HCT116 (cell line): ENCODE measurements around the gene FHIT. TPM values are rescaled to one million over a fixed set of nuclear protein-coding genes. Genes with fewer than 3 reads are reported as not detected.

Experiments
- ATAC-seq: fragments of 200-7000 bp; cut with Tn5 transposase; 2 replicates; pipeline ENCODE4 v1.9.1; 2020; ENCODE audit warnings: mild to moderate bottlenecking, moderate library complexity
- BruUV-seq: library from RNA; stranded (reverse); fragments of 400-500 nt; replicated peaks from 2 replicates; lab custom pipeline; 2021; lab: Mats Ljungman, UMichigan
- CTCF ChIA-PET: fragments of 300-600 bp; sonication (Branson Sonifier 250); formaldehyde crosslinking; loops from one replicate; lab custom pipeline; 2021; ENCODE audit warnings: antibody characterized with exemption; lab: Charles Lee
- POLR2A ChIA-PET: fragments of 300-600, 350-600 bp; sonication (Branson Sonifier 250); formaldehyde crosslinking; loops from one replicate; lab custom pipeline; 2021; ENCODE audit warnings: antibody characterized with exemption; lab: Charles Lee
- RAD21 ChIA-PET, 2 experiments: fragments of 300-600 bp; sonication (Branson Sonifier 250); formaldehyde crosslinking; loops; one replicate each; lab custom pipeline; 2023; ENCODE audit warnings: low total read pairs in 2 of 2; ENCODE audit not compliant: uncharacterized antibody in 2 of 2, unreplicated experiment in 2 of 2, low non-redundant PET in 1 of 2; lab: Charles Lee
- DNase-seq: peaks from one replicate; pipeline ENCODE4 v3.0.0-alpha.2; 2010; ENCODE audit warnings: low read depth, low spot score
- H2AFZ ChIP-seq: fragments of 200-600 bp; shearing (Covaris generic), sonication (generic); 2 replicates; pipeline ENCODE4 v1.6.1; 2017; ENCODE audit warnings: low read depth, mixed run types, mixed read lengths, antibody characterized with exemption, low read length; ENCODE audit not compliant: poor library complexity, severe bottlenecking
- H3K27ac ChIP-seq: 2 replicates; pipeline ENCODE4 v1.5.1; 2012; ENCODE audit warnings: low read depth, low read length
- H3K27me3 ChIP-seq: fragments of 200-600 bp; sonication (generic); 2 replicates; pipeline ENCODE4 v1.6.1; 2016; ENCODE audit warnings: mixed run types, low read length, mixed read lengths; ENCODE audit not compliant: insufficient read depth
- H3K36me3 ChIP-seq, 2 experiments: fragments of 200-500 bp in 1 of 2; fragments of 200-600 bp in 1 of 2; sonication (Bioruptor generic) in 1 of 2; sonication (generic) in 1 of 2; 2 replicates each; pipeline versions ENCODE4 v1.5.1 to v1.6.1; 2014 to 2016; ENCODE audit warnings: low read length in 2 of 2, inconsistent platforms in 1 of 2, mixed read lengths in 1 of 2, mixed run types in 1 of 2; ENCODE audit not compliant: insufficient read depth in 2 of 2, control insufficient read depth in 1 of 2
- H3K4me1 ChIP-seq, 2 experiments: fragments of 200-600 bp in 1 of 2; sonication (generic) in 1 of 2; 2 replicates each; pipeline versions ENCODE4 v1.5.1 to v1.6.1; 2012 to 2017; ENCODE audit warnings: low read length in 2 of 2, inconsistent platforms in 1 of 2, mild to moderate bottlenecking in 1 of 2, mixed read lengths in 1 of 2, mixed run types in 1 of 2, moderate library complexity in 1 of 2; ENCODE audit not compliant: insufficient read depth in 2 of 2, control insufficient read depth in 1 of 2
- H3K4me2 ChIP-seq: fragments of 200-600 bp; sonication (generic); 2 replicates; pipeline ENCODE4 v1.6.1; 2017; ENCODE audit warnings: mixed run types, low read length, mixed read lengths
- H3K4me3 ChIP-seq, 2 experiments: fragments of 200-600 bp in 1 of 2; sonication (generic) in 1 of 2; replicated peaks in 1 of 2; 2 replicates each; pipeline ENCODE4 v1.5.1; 2011 to 2016; ENCODE audit warnings: low read length in 2 of 2, control low read depth in 1 of 2, low read depth in 1 of 2, mild to moderate bottlenecking in 1 of 2, mixed read lengths in 1 of 2, mixed run types in 1 of 2
- H3K79me2 ChIP-seq: fragments of 200-600 bp; sonication (generic); 2 replicates; pipeline ENCODE4 v1.6.1; 2017; ENCODE audit warnings: mild to moderate bottlenecking, mixed run types, low read length, moderate library complexity, mixed read lengths; ENCODE audit not compliant: insufficient read depth
- H3K9ac ChIP-seq: fragments of 200-600 bp; sonication (generic); 2 replicates; pipeline ENCODE4 v1.6.1; 2016; ENCODE audit warnings: low read length, mixed read lengths
- H3K9me2 ChIP-seq: fragments of 200-600 bp; sonication (generic), shearing (Covaris generic); 2 replicates; pipeline ENCODE4 v1.6.1; 2017; ENCODE audit warnings: mixed run types, mild to moderate bottlenecking, moderate library complexity; ENCODE audit not compliant: insufficient read depth
- H3K9me3 ChIP-seq, 2 experiments: fragments of 200-500 bp in 1 of 2; fragments of 200-600 bp in 1 of 2; sonication (Bioruptor generic) in 1 of 2; sonication (generic) in 1 of 2; 2 replicates each; pipeline ENCODE4 v1.6.1; 2014 to 2017; ENCODE audit warnings: low read length in 2 of 2, mixed read lengths in 2 of 2, inconsistent platforms in 1 of 2, low read depth in 1 of 2, mild to moderate bottlenecking in 1 of 2, mixed run types in 1 of 2, moderate library complexity in 1 of 2; ENCODE audit not compliant: control insufficient read depth in 1 of 2, insufficient read depth in 1 of 2
- H4K20me1 ChIP-seq: fragments of 200-600 bp; sonication (generic), shearing (Covaris generic); 2 replicates; pipeline ENCODE4 v1.6.1; 2017; ENCODE audit warnings: mixed run types, mild to moderate bottlenecking, moderate library complexity; ENCODE audit not compliant: insufficient read depth
- ATF3 ChIP-seq: IDR thresholded peaks from 2 replicates; pipeline ENCODE4 v1.6.1; 2012
- REST ChIP-seq: IDR thresholded peaks from 2 replicates; pipeline ENCODE4 v1.6.1; 2012; ENCODE audit warnings: low read depth
- ZBTB33 ChIP-seq: IDR thresholded peaks from 2 replicates; pipeline ENCODE4 v1.6.1; 2011; ENCODE audit warnings: mild to moderate bottlenecking, low read length, moderate library complexity; ENCODE audit not compliant: insufficient replicate concordance; ENCODE audit errors: extremely low read depth
- intact Hi-C: fragments of 100-400 bp; cut with micrococcal nuclease; formaldehyde crosslinking; loops from 2 replicates; pipeline ENCODE4 v1.10.0; 2022
- total RNA-seq: library from RNA; stranded (reverse); gene quantifications from one replicate; pipeline ENCODE4 v1.2.1, GENCODE V29; 2021; ENCODE audit not compliant: unreplicated experiment

FHIT gene
- total RNA-seq, 1 experiment from 2014 or later, result 20.1 TPM

GRCh38 chr3:60351481-60351880 is 899.8 kb downstream of the FHIT start:
- Histone ChIP-seq H3K4me2 (no peak overlapping the region), H3K27me3 (no peaks in the 10 kb centered on the region), H4K20me1 (no peaks in the 10 kb centered on the region), H3K79me2 (no peaks in the 10 kb centered on the region), H3K9ac (no peak overlapping the region), H3K27ac (no peak overlapping the region), H3K4me1 (no peaks in the 10 kb centered on the region), H2AFZ (no peak overlapping the region), H3K4me3 (no peak overlapping the region), H3K36me3 (no peaks in the 10 kb centered on the region), H3K9me3 (no peaks in the 10 kb centered on the region), H3K9me2 (no peaks in the 10 kb centered on the region)
- RAD21 ChIA-PET, result no interaction called here
- CTCF ChIA-PET, result no interaction called here
- BruUV-seq, result no TSS peak
- POLR2A ChIA-PET, result no interaction called here
- ATAC-seq (no peak), DNase-seq (no peak)
- intact Hi-C loops, result no loop called here
- TF ChIP-seq ATF3 (no peak), ZBTB33 (no peak), REST (no peak)
